Measurements from ENCODE around the gene TOR3A.

- TF ChIP-seq, protein P1, sequence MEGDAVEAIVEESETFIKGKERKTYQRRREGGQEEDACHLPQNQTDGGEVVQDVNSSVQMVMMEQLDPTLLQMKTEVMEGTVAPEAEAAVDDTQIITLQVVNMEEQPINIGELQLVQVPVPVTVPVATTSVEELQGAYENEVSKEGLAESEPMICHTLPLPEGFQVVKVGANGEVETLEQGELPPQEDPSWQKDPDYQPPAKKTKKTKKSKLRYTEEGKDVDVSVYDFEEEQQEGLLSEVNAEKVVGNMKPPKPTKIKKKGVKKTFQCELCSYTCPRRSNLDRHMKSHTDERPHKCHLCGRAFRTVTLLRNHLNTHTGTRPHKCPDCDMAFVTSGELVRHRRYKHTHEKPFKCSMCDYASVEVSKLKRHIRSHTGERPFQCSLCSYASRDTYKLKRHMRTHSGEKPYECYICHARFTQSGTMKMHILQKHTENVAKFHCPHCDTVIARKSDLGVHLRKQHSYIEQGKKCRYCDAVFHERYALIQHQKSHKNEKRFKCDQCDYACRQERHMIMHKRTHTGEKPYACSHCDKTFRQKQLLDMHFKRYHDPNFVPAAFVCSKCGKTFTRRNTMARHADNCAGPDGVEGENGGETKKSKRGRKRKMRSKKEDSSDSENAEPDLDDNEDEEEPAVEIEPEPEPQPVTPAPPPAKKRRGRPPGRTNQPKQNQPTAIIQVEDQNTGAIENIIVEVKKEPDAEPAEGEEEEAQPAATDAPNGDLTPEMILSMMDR (IDR thresholded peaks at IDR 0.05; ENCODE audit: extremely low read depth in 1 of 2, insufficient read depth in 1 of 2, low read depth in 1 of 2, low read length in 2 of 2) = no peak
- TF ChIP-seq MYC (IDR thresholded peaks at IDR 0.05; ENCODE audit: low read depth, low read length) (no peak), EZH2 (IDR thresholded peaks at IDR 0.05; ENCODE audit: borderline replicate concordance, low read depth, low read length, severe bottlenecking) (no peak), MAX (IDR thresholded peaks at IDR 0.05; ENCODE audit: insufficient read depth, insufficient read length) (no peak), POLR2A (IDR thresholded peaks at IDR 0.05; ENCODE audit: low read depth, low read length) (no peak), JUN (IDR thresholded peaks at IDR 0.05; ENCODE audit: borderline replicate concordance, insufficient read depth, insufficient read length, low read depth) (no peak), POLR2AphosphoS5 (IDR thresholded peaks at IDR 0.05; ENCODE audit: insufficient read depth, low read depth, low read length) (no peak), GATA2 (IDR thresholded peaks at IDR 0.05; ENCODE audit: insufficient read depth, insufficient read length, low read depth, low read length) (no peak)
These were observed 48.0 kb downstream of the TOR3A start for GRCh38 chr1:179129702-179130473.
